ENCODE data around the gene USP32.

USP32 gene

GRCh38 chr17:60258313-60258712, 133.6 kb downstream of the USP32 start:
- no peak for DNase-seq (ENCODE audit: low read depth)
- TF ChIP-seq CTCF (conservative IDR thresholded peaks at IDR 0.05; ENCODE audit: control insufficient read depth, insufficient read depth, low read depth, low read length) = no peak
- no peak overlapping the region for H3K4me3 ChIP-seq (ENCODE audit: control insufficient read depth, low read depth, low read length)

GRCh38 chr17:60256174-60256573, 135.8 kb downstream of the USP32 start:
- no peak for DNase-seq (ENCODE audit: low read depth)
- no peak overlapping the region for H3K4me3 ChIP-seq (ENCODE audit: control insufficient read depth, low read depth, low read length)
- no peak for TF ChIP-seq CTCF (conservative IDR thresholded peaks at IDR 0.05; ENCODE audit: control insufficient read depth, insufficient read depth, low read depth, low read length)

- no peak for DNase-seq (ENCODE audit: low read depth)
- TF ChIP-seq CTCF (conservative IDR thresholded peaks at IDR 0.05; ENCODE audit: control insufficient read depth, insufficient read depth, low read depth, low read length) = no peak
- H3K4me3 ChIP-seq (ENCODE audit: control insufficient read depth, low read depth, low read length) = no peak overlapping the region
Observed at GRCh38 chr17:60253048-60253447, 138.9 kb downstream of the USP32 start.

GRCh38 chr17:60252459-60252858, 139.5 kb downstream of the USP32 start:
- no peak for TF ChIP-seq CTCF (conservative IDR thresholded peaks at IDR 0.05; ENCODE audit: control insufficient read depth, insufficient read depth, low read depth, low read length)
- DNase-seq (ENCODE audit: low read depth) = no peak
- H3K4me3 ChIP-seq (ENCODE audit: control insufficient read depth, low read depth, low read length) = no peak overlapping the region

GRCh38 chr17:60249290-60249826, 142.6 kb downstream of the USP32 start:
- no peak for TF ChIP-seq CTCF (conservative IDR thresholded peaks at IDR 0.05; ENCODE audit: control insufficient read depth, insufficient read depth, low read depth, low read length)
- DNase-seq (ENCODE audit: low read depth) = no peak
- no peak overlapping the region for H3K4me3 ChIP-seq (ENCODE audit: control insufficient read depth, low read depth, low read length)

GRCh38 chr17:60248618-60249289, 143.2 kb downstream of the USP32 start:
- TF ChIP-seq CTCF (conservative IDR thresholded peaks at IDR 0.05; ENCODE audit: control insufficient read depth, insufficient read depth, low read depth, low read length) = no peak
- H3K4me3 ChIP-seq (ENCODE audit: control insufficient read depth, low read depth, low read length) = no peak overlapping the region
- DNase-seq (ENCODE audit: low read depth) = no peak
